GM12891 (cell line): ENCODE measurements around the gene UBE3D.
"Not testable (repeated sequence)": the region's sequence is repeated elsewhere in the genome, so short reads cannot be mapped to it uniquely, and the experiment has no call there.

Experiments used
- DNase-seq: peaks from one replicate; pipeline ENCODE4 v3.0.0; 2011; ENCODE audit warnings: low spot score; ENCODE audit not compliant: insufficient read length
- FAIRE-seq: peaks from 2 replicates; lab custom pipeline; 2011; peaks lifted over from hg19 to GRCh38; lab: Jason Lieb, UNC
- PAX5 ChIP-seq: IDR thresholded peaks from 2 replicates; pipeline ENCODE4 v1.6.1; 2011; ENCODE audit warnings: low read length, moderate library complexity, mild to moderate bottlenecking; ENCODE audit not compliant: insufficient read depth, severe bottlenecking
- POLR2A ChIP-seq: IDR thresholded peaks from 2 replicates; pipeline ENCODE4 v1.6.1; 2011; ENCODE audit warnings: low read depth, low read length, control low read depth
- POLR2AphosphoS5 ChIP-seq: IDR thresholded peaks from 2 replicates; pipeline ENCODE4 v1.6.1; 2011; ENCODE audit warnings: low read depth, low read length, control low read depth
- POU2F2 ChIP-seq: IDR thresholded peaks from 2 replicates; pipeline ENCODE4 v1.6.1; 2011; ENCODE audit warnings: low read depth, mild to moderate bottlenecking, control low read depth, low read length, moderate library complexity
- SPI1 ChIP-seq: IDR thresholded peaks from 2 replicates; pipeline ENCODE4 v1.6.1; 2011; ENCODE audit warnings: low read depth, low read length, control low read depth
- TAF1 ChIP-seq: IDR thresholded peaks from 2 replicates; pipeline ENCODE4 v1.6.1; 2011; ENCODE audit warnings: low read depth, low read length, control low read depth

Gene UBE3D

GRCh38 chr6:82959385-82959941, 106.2 kb downstream of the UBE3D start:
- FAIRE-seq (no peak), DNase-seq (no peak)
- TF ChIP-seq TAF1 (no peak), PAX5 (no peak), SPI1 (no peak), POLR2AphosphoS5 (no peak), POLR2A (no peak), POU2F2 (no peak)

GRCh38 chr6:82958551-82958950, 107.1 kb downstream of the UBE3D start:
- FAIRE-seq (no peak), DNase-seq (no peak)
- TF ChIP-seq SPI1 (no peak), TAF1 (no peak), POU2F2 (no peak), POLR2A (no peak), POLR2AphosphoS5 (no peak), PAX5 (no peak)

GRCh38 chr6:82957868-82958245, 107.8 kb downstream of the UBE3D start:
- DNase-seq (no peak), FAIRE-seq (no peak)
- TF ChIP-seq POU2F2 (no peak), POLR2AphosphoS5 (no peak), PAX5 (no peak), TAF1 (no peak)

GRCh38 chr6:82957171-82957867, 108.3 kb downstream of the UBE3D start:
- no peak for DNase-seq
- TF ChIP-seq POLR2AphosphoS5 (no peak), POU2F2 (no peak), SPI1 (no peak), TAF1 (no peak), PAX5 (no peak), POLR2A (no peak)
- no peak for FAIRE-seq

- no peak for TF ChIP-seq POU2F2
- no peak for TF ChIP-seq TAF1
- no peak for TF ChIP-seq POLR2AphosphoS5
- TF ChIP-seq SPI1 = no peak
- TF ChIP-seq POLR2A = no peak
- no peak for TF ChIP-seq PAX5
- no peak for FAIRE-seq
- DNase-seq = no peak
Measured at GRCh38 chr6:82955841-82956240, 109.8 kb downstream of the UBE3D start.

- no peak for DNase-seq
- peak; percentile 35 for FAIRE-seq
- TF ChIP-seq POLR2AphosphoS5 = no peak
- TF ChIP-seq POU2F2 = peak; percentile 51; the same call in 1 of the 2 replicates
- no peak for TF ChIP-seq TAF1
- TF ChIP-seq PAX5 = peak; percentile 56
Measured at GRCh38 chr6:82954937-82955577, 110.6 kb downstream of the UBE3D start.

GRCh38 chr6:82954356-82954755, 111.3 kb downstream of the UBE3D start:
- DNase-seq (no peak), FAIRE-seq (no peak)
- no peak for TF ChIP-seq POU2F2
- TF ChIP-seq SPI1 = no peak
- TF ChIP-seq TAF1 = no peak
- no peak for TF ChIP-seq POLR2A
- TF ChIP-seq PAX5 = no peak
- TF ChIP-seq POLR2AphosphoS5 = no peak

- no peak for TF ChIP-seq POU2F2
- TF ChIP-seq TAF1 = no peak
- TF ChIP-seq PAX5 = no peak
- no peak for TF ChIP-seq SPI1
- TF ChIP-seq POLR2A = no peak
- no peak for TF ChIP-seq POLR2AphosphoS5
- no peak for DNase-seq
- no peak for FAIRE-seq
Measured at GRCh38 chr6:82953871-82954270, 111.8 kb downstream of the UBE3D start.

- DNase-seq (no peak), FAIRE-seq (no peak)
- TF ChIP-seq PAX5 = no peak
- TF ChIP-seq POU2F2 = no peak
- no peak for TF ChIP-seq SPI1
- TF ChIP-seq POLR2AphosphoS5 = no peak
Measured at GRCh38 chr6:82951935-82952334, 113.7 kb downstream of the UBE3D start.

- no peak for FAIRE-seq
- no peak for TF ChIP-seq POLR2A
- TF ChIP-seq PAX5 = no peak
- TF ChIP-seq TAF1 = no peak
- no peak for TF ChIP-seq POU2F2
- no peak for TF ChIP-seq SPI1
- TF ChIP-seq POLR2AphosphoS5 = no peak
- no peak for DNase-seq
Measured at GRCh38 chr6:82951389-82951788, 114.3 kb downstream of the UBE3D start.

- not testable (repeated sequence) for DNase-seq, FAIRE-seq
Measured at GRCh38 chr6:82930915-82931314, 134.7 kb downstream of the UBE3D start.
